AG04450 (cell line): ENCODE measurements around the gene TOLLIP. TPM values are rescaled to one million over a fixed set of nuclear protein-coding genes. Genes with fewer than 3 reads are reported as not detected.

ENCODE experiments used
- CTCF ChIA-PET: fragments of 300-600, 350-600 bp; formaldehyde crosslinking; extraction: SDS; loops from one replicate; lab custom pipeline; 2022; ENCODE audit warnings: antibody characterized with exemption, inconsistent platforms; lab: Charles Lee
- POLR2A ChIA-PET: fragments of 350-600 bp; formaldehyde crosslinking; extraction: SDS; loops from one replicate; lab custom pipeline; 2021; ENCODE audit warnings: antibody characterized with exemption, inconsistent platforms; lab: Yijun Ruan, JAX
- DNase-seq: peaks from one replicate; pipeline ENCODE4 v3.0.0-alpha.2; 2011; ENCODE audit warnings: low read depth, low spot score
- H3K27ac ChIP-seq: one replicate; pipeline ENCODE4 v1.5.1; 2012; ENCODE audit warnings: low read depth, low read length, control low read depth
- H3K27me3 ChIP-seq: one replicate; pipeline ENCODE4 v1.6.0; 2012; ENCODE audit warnings: low read length; ENCODE audit not compliant: control insufficient read depth, insufficient read depth
- H3K4me3 ChIP-seq: 2 replicates; pipeline ENCODE4 v1.5.1; 2011; ENCODE audit warnings: mild to moderate bottlenecking, low read depth, low read length, control low read depth
- H3K9me3 ChIP-seq: 2 replicates; pipeline ENCODE4 v1.5.1; 2012; ENCODE audit warnings: low read length; ENCODE audit not compliant: control insufficient read depth, insufficient read depth
- polyA plus RNA-seq: library from polyadenylated mRNA; depleted of rRNA; stranded (reverse); fragments of >200 nt; gene quantifications from 2 replicates; pipeline ENCODE4 v1.2.3, GENCODE V29; 2011
- TF ChIP-seq, protein P1 (sequence below): IDR thresholded peaks from 2 replicates; pipeline ENCODE4 v1.5.1; 2011; ENCODE audit warnings: low read depth, low read length, control low read depth, inconsistent platforms

TOLLIP gene
- polyA plus RNA-seq, 1 experiment, result 24.3 TPM

DNA sequence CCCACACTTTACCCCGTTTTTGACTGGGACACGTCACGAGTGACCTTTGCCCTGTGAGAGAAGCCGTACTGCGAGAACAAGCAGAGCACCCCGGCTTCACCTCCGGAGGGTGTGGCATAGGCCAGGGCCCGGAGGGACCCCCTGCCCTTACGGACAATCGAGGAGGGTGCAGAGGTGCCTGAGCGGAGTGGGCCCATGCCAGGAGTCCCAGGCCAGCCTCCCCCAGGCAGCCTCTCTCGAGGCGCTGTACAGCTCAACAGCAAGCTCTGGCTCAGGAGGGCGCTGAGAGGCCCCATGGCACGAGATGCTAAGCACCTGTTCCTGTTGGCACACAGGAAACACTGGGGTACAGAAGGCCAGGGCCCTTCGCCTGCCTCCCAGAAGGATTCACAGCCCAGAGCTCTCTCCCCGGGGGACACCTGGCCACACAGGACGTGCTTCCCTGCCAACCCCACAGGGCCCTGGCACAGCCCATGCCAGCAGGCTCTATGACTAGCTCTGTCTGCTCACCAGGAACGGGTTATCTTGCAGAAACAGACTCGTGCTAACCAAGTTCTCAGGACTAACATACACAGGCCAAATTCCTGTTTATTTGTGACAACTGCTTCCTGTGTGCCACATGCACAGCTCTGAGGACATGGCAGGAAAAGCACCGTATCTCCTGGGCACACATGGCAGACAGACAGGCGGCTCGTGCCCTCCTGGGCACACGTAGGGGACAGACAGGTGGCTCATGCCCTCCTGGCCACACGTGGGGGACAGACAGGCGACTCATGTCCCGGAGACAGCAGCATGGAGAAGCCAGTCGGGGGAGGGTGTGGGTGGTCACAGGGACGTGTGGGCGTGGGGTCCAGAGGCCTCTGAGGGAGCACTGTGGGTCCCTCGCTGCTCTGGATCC lies 11.6 kb downstream of the TOLLIP start:
- no peaks in the 10 kb centered on the region for H3K27me3 ChIP-seq
- TF ChIP-seq, protein P1, sequence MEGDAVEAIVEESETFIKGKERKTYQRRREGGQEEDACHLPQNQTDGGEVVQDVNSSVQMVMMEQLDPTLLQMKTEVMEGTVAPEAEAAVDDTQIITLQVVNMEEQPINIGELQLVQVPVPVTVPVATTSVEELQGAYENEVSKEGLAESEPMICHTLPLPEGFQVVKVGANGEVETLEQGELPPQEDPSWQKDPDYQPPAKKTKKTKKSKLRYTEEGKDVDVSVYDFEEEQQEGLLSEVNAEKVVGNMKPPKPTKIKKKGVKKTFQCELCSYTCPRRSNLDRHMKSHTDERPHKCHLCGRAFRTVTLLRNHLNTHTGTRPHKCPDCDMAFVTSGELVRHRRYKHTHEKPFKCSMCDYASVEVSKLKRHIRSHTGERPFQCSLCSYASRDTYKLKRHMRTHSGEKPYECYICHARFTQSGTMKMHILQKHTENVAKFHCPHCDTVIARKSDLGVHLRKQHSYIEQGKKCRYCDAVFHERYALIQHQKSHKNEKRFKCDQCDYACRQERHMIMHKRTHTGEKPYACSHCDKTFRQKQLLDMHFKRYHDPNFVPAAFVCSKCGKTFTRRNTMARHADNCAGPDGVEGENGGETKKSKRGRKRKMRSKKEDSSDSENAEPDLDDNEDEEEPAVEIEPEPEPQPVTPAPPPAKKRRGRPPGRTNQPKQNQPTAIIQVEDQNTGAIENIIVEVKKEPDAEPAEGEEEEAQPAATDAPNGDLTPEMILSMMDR, result no peak
- H3K27ac ChIP-seq, result no peak overlapping the region
- ChIA-PET POLR2A (no interaction called here), CTCF (no interaction called here)
- DNase-seq, result no peak
- no peak overlapping the region for H3K4me3 ChIP-seq
- peaks cover 9% of the 10 kb centered on the region; the same call in 1 of the 2 replicates for H3K9me3 ChIP-seq

DNA sequence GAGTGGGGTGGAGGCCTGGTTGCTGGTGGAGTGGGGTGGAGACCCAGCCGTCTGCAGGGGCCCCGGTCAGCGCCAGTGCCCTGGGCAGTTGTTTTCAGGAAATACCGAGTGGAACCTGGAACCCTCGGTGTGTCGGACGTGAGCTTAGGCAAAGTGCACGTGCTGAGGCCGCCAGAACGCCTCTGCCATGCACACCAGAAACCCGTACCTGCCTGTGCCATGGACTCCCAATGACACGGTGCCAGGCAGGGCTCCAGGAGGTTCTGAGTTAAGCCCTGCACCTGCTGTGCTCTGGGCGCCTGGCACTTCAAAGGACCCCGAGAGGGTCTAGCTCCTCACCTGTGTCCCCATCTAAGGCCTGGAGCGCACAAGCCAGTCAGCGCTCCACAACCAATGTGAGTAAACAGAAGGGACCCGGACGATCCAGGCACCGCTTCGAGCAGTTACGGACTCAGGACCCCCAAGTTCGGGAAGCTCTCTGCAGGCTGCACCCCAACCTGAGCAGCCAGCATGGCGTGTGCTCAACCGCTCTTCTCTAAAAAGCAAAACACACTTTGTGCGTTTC lies 12.3 kb downstream of the TOLLIP start:
- TF ChIP-seq, protein P1, result no peak
- POLR2A ChIA-PET, result no interaction called here
- Histone ChIP-seq H3K9me3 (peaks cover 9% of the 10 kb centered on the region; the same call in 1 of the 2 replicates), H3K27ac (no peak overlapping the region), H3K27me3 (no peaks in the 10 kb centered on the region), H3K4me3 (no peak overlapping the region)
- DNase-seq, result no peak
- CTCF ChIA-PET, result no interaction called here

DNA sequence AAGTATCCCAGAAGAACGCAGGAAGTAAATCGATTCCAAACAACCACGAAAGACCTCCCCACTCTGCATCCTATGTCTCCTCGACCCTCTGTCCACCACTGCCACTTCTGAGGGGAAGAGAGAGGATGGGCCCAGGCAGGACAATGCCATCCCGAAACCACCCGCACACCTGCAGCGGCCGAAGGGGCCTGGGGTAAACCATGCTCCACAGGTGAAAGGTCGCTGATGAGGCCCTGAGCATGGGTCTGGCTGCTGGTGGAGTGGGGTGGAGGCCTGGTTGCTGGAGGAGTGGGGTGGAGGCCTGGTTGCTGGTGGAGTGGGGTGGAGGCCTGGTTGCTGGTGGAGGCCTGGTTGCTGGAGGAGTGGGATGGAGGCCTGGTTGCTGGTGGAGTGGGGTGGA lies 13.1 kb downstream of the TOLLIP start:
- Histone ChIP-seq H3K27ac (no peak overlapping the region), H3K9me3 (peaks cover 9% of the 10 kb centered on the region; the same call in 1 of the 2 replicates), H3K4me3 (no peak overlapping the region), H3K27me3 (no peaks in the 10 kb centered on the region)
- TF ChIP-seq, protein P1, result no peak
- ChIA-PET CTCF (interaction anchor here (0.7 kb wide), 1 partner anchor 54 kb away, joined by 3 read pairs; no protein-coding TSS in a partner anchor), POLR2A (no interaction called here)
- DNase-seq, result no peak

DNA sequence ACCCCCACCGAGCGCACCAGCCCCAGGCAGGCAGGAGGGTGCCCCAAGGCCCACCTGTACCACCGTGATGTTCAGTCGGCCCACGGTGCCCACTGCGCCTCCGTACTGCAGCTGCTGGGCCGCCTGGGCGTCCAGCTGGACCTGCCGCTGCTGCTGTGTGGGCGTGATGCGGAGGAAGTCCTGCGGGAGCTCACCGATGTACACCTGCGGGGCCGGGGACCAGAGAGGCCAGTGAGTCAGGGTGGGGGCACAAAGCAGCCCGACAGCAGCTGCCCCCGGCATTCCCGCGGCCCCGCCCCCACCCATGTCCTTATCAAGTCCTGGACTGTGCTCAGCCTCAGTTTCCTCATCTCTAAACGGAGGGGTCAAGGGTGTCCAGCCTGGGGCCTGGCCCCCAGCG lies 13.8 kb downstream of the TOLLIP start:
- no peaks in the 10 kb centered on the region for H3K27me3 ChIP-seq
- ChIA-PET CTCF (interaction anchor here (0.7 kb wide), 1 partner anchor 55 kb away, joined by 3 read pairs; no protein-coding TSS in a partner anchor), POLR2A (no interaction called here)
- TF ChIP-seq, protein P1, result no peak
- H3K9me3 ChIP-seq, result peaks cover 9% of the 10 kb centered on the region; the same call in 1 of the 2 replicates
- H3K4me3 ChIP-seq, result no peak overlapping the region
- DNase-seq, result no peak
- no peak overlapping the region for H3K27ac ChIP-seq

DNA sequence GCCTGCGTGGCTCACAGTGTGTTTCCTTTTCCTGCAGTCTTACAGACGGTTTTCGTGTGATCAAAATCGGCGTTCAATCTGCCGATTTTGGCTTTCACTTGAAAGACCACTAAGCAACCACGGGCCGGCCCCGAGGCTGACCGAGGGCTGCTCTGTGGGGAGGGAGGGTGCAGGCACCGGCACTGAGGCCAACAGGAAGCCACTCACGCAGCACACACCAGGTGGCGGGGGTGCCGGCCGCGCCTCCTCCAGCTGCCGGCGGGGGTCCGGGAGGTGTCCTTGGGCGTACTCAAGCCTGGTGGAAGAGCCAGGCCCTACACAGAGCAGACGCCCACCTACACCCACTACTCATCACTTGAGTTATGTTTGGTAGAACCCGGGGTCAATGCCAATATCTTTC lies 14.3 kb downstream of the TOLLIP start:
- ChIA-PET POLR2A (no interaction called here), CTCF (no interaction called here)
- TF ChIP-seq, protein P1, result no peak
- no peak overlapping the region for H3K4me3 ChIP-seq
- H3K27ac ChIP-seq, result no peak overlapping the region
- H3K9me3 ChIP-seq, result peaks cover 9% of the 10 kb centered on the region; the same call in 1 of the 2 replicates
- no peak for DNase-seq
- H3K27me3 ChIP-seq, result no peaks in the 10 kb centered on the region
